Stimulated activated CD8-positive, alpha-beta memory T cell treated with anti-CD3 and anti-CD28 coated beads, Interleukin-4, amount 100 ng/mL, for 24 hours (primary cell): ENCODE data around the gene PPP4R3B.
"Not testable (repeated sequence)": the region's sequence is repeated elsewhere in the genome, so short reads cannot be mapped to it uniquely, and the experiment has no call there.

Experiments used
- DNase-seq: peaks from one replicate; pipeline ENCODE4 v3.0.0-alpha.2; 2020; ENCODE audit warnings: low read depth

The PPP4R3B gene

GRCh38 chr2:55617175-55618024 lies at the start of gene PPP4R3B:
TSS of gene PPP4R3B (minus strand) at chr2:55617622. CDS start at chr2:55617285, 337 bp downstream.
- peak; percentile 97 for DNase-seq

GRCh38 chr2:55653255-55653654 lies 35.8 kb upstream of the PPP4R3B start:
- DNase-seq, result no peak

DNA sequence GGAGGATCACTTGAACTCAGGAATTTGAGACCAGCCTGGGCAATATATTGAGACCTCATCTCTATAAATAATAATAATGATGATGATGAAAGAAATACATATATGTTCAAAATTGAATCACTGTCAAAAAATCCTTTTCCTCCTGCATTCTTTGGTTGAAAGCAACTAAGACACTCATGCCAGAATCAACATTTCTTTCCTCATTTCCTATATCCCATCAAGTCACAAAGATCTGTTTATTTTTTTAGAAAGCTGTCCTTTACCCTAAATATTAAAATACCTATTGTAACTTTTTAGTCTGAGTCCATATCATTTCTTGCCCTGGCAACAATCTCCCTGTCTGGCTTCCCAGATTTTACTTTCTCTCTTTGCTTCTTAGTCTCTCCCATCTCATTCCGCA lies 31.8 kb upstream of the PPP4R3B start:
- DNase-seq, result no peak

- no peak for DNase-seq
These were observed 19.4 kb upstream of the PPP4R3B start for GRCh38 chr2:55636831-55637230.

DNA sequence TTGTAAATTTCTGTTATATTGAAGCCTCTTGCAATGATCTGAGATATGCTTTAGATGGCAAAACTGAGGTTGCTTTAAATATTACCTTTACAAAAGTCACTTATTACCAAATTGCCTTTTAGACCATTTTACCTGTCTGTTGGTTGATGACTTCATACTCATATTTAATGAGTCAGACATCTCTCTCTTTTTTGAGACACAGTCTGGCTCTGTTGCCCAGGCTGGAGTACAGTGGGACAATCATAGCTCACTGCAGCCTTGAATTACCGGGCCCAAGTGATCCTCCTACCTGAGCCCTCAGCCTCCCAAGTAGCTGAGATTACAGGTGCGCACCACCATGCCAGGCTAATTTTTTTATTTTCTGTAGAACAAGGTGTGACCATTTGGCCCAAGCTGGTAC lies 11.5 kb upstream of the PPP4R3B start:
- no peak for DNase-seq

DNA sequence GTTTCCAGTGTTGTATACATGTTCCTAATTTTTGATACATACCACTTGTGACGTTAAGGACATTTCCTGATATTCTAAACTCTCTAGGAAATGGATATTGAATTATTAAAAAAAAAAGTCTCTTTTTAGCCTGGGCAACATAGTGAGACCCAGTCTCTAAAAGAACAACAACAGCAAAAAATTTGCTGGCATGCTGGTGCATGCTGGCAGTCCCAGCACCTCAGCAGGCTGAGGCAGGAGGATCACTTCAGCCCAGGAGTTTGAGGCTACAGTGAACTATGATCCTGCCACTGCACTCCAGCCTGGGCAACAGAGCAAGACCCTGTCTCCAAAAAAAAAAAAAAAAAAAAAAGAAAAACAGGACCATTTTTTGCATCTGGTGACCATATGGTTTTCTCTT lies 10.5 kb upstream of the PPP4R3B start:
- no peak for DNase-seq

DNA sequence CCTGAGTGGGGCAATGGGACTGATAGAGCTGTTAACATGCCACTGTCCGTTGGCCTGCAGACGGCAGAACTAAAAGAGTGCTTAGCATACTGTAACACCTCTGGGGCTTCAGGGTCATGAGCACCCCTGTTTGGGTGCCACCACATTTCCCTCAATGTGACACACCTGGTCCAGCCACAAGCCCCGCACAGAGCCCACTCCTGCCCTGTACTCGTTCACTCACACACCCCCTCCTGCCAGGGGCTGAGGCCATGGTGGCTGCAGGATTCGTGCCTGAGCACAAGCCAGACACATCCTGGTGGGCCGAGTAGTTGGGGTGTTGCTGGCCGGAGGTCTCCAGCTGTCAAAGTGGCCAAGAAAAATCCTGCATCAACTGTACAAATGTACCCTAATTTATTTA lies 4.4 kb upstream of the PPP4R3B start:
- DNase-seq, result no peak

DNA sequence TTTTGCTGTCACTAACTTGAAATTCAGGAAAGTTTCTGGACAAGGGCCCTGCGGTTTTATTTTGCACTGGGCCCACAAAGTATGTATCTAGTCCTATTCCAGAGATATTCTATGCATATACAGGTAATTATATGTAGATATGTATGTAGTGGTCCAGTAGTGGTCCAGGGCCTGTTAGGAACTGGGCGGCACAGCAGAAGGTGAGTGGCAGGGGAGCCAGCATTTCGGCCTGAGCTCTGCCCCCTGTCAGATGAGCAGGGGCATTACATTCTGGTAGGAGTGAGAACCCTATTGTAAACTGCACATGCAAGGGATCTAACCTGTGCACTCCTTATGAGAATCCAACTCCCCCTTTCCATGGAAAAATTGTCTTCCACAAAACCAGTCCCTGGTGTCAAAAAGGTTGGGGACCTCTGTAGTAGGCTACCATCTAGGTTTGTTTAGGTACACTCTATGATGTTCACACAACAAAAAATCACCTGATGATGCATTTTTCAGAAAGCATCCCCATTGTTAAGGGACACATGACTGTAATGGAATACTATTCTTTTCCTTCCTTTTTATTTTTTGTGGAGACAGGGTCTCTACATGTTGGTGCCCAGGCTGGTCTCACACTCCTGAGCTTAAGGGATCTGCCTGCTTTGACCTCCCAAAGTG lies 2.8 kb upstream of the PPP4R3B start:
- no peak for DNase-seq

DNA sequence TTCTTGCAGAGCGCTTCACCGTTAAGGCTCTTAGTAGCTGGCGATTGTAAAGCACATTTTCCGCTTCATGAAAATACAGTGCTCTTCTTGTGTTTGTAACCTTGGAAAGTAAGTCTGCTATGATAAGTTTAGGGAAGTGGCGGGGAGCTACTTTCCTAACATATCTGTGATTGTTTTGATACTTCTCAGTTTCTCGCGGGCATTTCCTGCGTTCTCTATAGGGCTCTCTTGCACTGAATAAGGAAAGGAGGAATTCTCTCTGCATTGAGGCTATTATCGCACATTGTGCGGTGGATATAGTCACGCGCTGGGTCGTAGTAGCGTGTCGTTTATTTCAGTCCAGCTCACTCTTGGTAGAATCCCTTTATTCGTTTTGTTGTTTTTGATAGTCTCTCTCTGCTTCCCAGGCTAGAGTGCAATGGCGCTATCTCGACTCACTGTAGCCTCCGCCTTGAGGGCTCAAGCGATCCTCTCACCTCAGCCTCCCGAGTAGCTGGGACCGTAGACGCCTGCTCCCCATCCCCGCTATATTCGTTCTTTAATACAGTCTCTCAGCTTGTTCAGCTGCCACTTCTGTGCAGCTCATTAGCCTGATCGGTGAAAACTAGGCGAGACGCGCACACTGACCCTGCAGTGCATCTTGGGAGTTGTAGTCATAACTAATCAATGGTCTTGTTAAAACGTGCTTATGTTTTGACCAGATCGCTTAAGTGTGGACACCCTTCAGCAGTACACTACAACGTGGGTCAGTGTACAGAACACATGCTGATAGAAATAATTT lies 1.0 kb upstream of the PPP4R3B start:
- DNase-seq, result no peak

- DNase-seq, result no peak
These were observed 528 bp upstream of the PPP4R3B start for GRCh38 chr2:55618025-55618274.

GRCh38 chr2:55616551-55617174 lies 759 bp downstream of the PPP4R3B start:
- DNase-seq, result no peak

DNA sequence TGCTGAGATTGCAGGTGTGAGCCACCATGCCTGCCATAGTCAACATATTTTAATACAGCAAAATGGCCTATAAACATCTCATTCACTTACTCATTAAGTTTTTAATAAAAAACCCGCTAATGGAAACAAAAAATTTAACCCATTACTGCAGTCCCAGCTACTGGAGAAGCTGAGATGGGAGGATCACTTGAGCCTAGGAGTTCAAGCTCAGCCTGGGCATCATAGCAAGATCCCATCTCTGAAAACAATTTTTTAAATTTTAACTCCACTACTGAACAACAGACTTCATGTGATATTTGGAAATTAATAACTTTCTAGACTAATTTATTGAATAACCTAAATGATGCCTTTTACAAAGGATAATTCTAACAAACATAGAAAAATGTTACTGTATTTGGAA lies 5.4 kb downstream of the PPP4R3B start:
- DNase-seq, result no peak

GRCh38 chr2:55610954-55611743 lies 6.3 kb downstream of the PPP4R3B start:
- no peak for DNase-seq

DNA sequence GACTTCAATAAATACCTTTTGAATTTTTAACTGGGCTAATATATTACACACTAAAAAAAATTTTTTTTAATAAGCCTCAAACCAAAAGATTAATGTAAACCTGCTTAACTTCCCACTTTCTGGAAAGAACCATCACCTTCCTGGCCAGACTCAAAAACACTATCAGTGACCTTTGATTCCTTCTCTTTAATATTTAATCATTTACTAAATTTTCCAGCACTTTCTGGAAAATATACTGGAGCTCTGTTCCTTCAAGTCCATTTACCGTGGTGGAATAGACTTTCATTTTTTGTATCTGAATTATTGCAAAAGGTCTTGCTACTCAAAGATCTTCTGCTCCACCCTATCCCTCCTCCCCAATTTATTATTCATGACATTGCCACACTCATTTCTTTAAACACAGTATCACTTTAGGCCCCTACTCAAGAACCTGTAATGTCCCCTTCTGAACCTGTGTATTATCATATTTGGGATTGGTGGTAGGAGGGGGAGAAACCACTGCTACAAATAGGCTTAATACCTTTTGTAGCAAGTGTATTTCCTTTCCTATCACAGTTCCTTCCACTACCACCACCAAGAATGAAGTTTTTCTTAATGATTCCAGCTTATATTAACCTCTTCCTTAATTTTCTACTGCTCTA lies 7.4 kb downstream of the PPP4R3B start:
- DNase-seq, result no peak

GRCh38 chr2:55609193-55609794 lies 8.1 kb downstream of the PPP4R3B start:
- no peak for DNase-seq

DNA sequence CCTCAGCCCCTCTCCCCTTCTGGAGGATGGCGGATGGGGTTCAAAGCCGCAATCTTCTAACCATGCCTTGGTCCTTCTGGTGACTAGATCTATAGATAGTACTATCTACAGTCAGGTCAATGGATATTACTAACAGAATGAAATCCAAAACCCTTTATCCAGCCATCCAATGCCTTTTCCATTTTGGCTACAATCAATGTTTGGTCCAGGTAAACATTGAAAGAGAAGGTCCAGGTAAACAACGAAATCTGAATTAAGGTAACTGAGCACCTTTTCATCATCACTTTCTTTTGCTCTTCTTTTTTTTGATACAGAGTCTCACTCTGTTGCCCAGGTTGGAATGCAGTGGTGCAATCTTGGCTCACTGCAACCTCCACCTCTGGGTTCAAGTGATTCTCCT lies 9.7 kb downstream of the PPP4R3B start:
- no peak for DNase-seq

- DNase-seq, result no peak
These were observed 13.3 kb downstream of the PPP4R3B start for GRCh38 chr2:55604027-55604565.

DNA sequence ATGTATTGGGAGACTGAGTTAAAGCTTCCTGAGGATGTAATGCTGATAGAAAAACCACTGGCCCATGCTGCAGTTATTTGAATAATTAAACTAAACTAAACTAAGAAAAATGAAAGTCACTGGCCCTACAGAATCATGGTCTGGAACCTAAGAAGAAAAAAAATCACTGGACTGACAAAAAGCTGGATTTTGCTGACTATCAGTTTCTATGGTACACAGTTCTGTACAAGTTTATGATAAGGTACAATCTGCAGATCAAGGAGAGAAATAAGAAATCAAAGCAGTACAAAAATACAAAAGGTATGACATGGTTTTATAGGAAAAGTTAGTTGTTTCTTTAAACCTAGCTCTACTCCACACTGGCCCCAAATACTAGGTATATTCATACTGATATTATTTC lies 15.6 kb downstream of the PPP4R3B start:
- no peak for DNase-seq

GRCh38 chr2:55598056-55598795 lies 19.2 kb downstream of the PPP4R3B start:
- DNase-seq, result no peak

DNA sequence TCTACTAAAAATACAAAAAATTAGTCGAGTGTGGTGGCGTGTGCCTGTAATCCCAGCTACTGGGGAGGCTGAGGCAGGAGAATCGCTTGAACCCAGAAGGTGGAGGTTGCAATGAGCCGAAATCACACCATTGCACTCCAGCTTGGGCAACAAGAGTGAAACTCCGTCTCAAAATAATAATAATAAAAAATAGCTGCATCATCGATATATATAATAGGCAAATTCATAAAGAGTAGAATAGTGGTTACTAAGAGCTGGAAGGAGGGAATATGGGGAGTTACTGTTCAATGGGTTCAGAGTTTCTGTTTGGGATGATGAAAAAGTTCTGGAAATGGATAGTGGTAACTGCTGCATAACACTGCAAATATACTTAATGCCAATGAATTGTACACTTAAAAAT lies 20.6 kb downstream of the PPP4R3B start:
- not testable (repeated sequence) for DNase-seq
